Large intestine (tissue), 3 donors: Measurements from ENCODE around the gene ZNF579. TPM values are rescaled to one million over a fixed set of nuclear protein-coding genes. Genes with fewer than 3 reads are reported as not detected.

Experiments used
- DNase-seq, 2 donors: peaks; one replicate each; pipeline versions ENCODE4 v3.0.0 to v3.0.0-alpha.2; 2013
- H3K27ac ChIP-seq: one replicate; pipeline ENCODE4 v1.5.1; 2013; ENCODE audit warnings: low read length
- H3K27me3 ChIP-seq: 2 replicates; pipeline ENCODE4 v1.6.1; 2013; ENCODE audit warnings: low read length; ENCODE audit not compliant: control insufficient read depth, insufficient read depth
- H3K36me3 ChIP-seq: 2 replicates; pipeline ENCODE4 v1.6.1; 2013; ENCODE audit warnings: low read length; ENCODE audit not compliant: control insufficient read depth, insufficient read depth
- H3K4me1 ChIP-seq: one replicate; pipeline ENCODE4 v1.6.1; 2013; ENCODE audit warnings: low read length; ENCODE audit not compliant: control insufficient read depth, insufficient read depth
- H3K4me3 ChIP-seq: one replicate; pipeline ENCODE4 v1.5.1; 2013; ENCODE audit warnings: low read length
- H3K9me3 ChIP-seq: one replicate; pipeline ENCODE4 v1.6.1; 2013; ENCODE audit warnings: mild to moderate bottlenecking, low read depth, low read length, moderate library complexity; ENCODE audit not compliant: control insufficient read depth
- WGBS: methylation state at CpG from one replicate; pipeline ENCODE4 v1.1.5; 2013; ENCODE audit warnings: low lambda C conversion rate; ENCODE audit not compliant: insufficient coverage; 5-methylcytosine and 5-hydroxymethylcytosine counted together
- polyA plus RNA-seq: library from polyadenylated mRNA; unstranded; fragments of 120-200 nt; gene quantifications from one replicate; pipeline ENCODE4 v1.2.1, GENCODE V29; 2013

The ZNF579 gene
- polyA plus RNA-seq, 1 donor: 14.9 TPM

DNA sequence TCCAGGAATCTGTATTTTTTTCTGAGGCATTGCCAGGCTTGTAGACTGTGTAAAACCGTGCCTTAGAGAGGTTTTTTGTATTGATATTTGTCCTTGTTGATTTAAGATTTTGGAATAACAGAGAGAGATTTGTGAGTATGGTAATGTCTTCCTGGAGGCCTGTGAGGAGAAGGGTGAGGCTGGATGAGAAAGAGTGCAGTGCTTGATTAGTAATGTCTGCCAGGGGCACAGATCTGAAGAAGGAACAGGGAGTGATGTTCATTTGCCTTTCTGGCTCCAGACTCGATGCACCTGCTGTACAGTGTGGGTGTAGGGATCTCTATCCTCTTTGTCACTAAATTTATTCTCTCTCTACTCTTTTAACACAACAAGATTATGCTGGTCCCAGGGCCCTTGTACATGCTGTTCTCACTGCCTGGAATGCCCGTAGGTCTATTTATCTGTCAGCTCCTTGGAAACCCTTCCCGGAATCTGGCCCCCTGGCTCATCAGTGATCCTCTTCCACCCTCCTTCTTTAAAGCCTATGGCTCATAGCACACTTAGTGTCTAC, 14.4 kb upstream of the ZNF579 start:
- H3K9me3 ChIP-seq: peaks cover 4% of the 10 kb centered on the region
- peaks cover 34% of the 10 kb centered on the region for H3K36me3 ChIP-seq
- WGBS: no CpG with 5 or more reads among the region's 4 CpGs
- DNase-seq: no peak
- no peaks in the 10 kb centered on the region for H3K27me3 ChIP-seq
- H3K4me3 ChIP-seq: no peak overlapping the region
- no peak overlapping the region for H3K27ac ChIP-seq
- H3K4me1 ChIP-seq: no peaks in the 10 kb centered on the region

- H3K27me3 ChIP-seq: no peaks in the 10 kb centered on the region
- H3K4me3 ChIP-seq: no peak overlapping the region
- H3K27ac ChIP-seq: no peak overlapping the region
- DNase-seq: no peak
- H3K9me3 ChIP-seq: no peaks in the 10 kb centered on the region
- H3K4me1 ChIP-seq: no peaks in the 10 kb centered on the region
- peaks cover 34% of the 10 kb centered on the region for H3K36me3 ChIP-seq
- WGBS: no CpG with 5 or more reads among the region's 68 CpGs
These were observed 12.6 kb upstream of the ZNF579 start for GRCh38 chr19:55593096-55593772.

- peaks cover 33% of the 10 kb centered on the region for H3K36me3 ChIP-seq
- H3K27ac ChIP-seq: no peak overlapping the region
- no peaks in the 10 kb centered on the region for H3K9me3 ChIP-seq
- no peak for DNase-seq
- H3K4me1 ChIP-seq: no peaks in the 10 kb centered on the region
- no peak overlapping the region for H3K4me3 ChIP-seq
- no peaks in the 10 kb centered on the region for H3K27me3 ChIP-seq
- no CpG with 5 or more reads among the region's 73 CpGs for WGBS
These were observed 11.9 kb upstream of the ZNF579 start for GRCh38 chr19:55592391-55593090.

GRCh38 chr19:55591555-55591954, 10.9 kb upstream of the ZNF579 start:
- Histone ChIP-seq H3K36me3 (peaks cover 28% of the 10 kb centered on the region), H3K27me3 (no peaks in the 10 kb centered on the region), H3K27ac (no peak overlapping the region), H3K4me1 (peaks cover 7% of the 10 kb centered on the region), H3K9me3 (no peaks in the 10 kb centered on the region), H3K4me3 (no peak overlapping the region)
- WGBS: no CpG with 5 or more reads among the region's 10 CpGs
- DNase-seq: no peak

- H3K4me3 ChIP-seq: no peak overlapping the region
- peaks cover 12% of the 10 kb centered on the region for H3K4me1 ChIP-seq
- no peak for DNase-seq
- no peaks in the 10 kb centered on the region for H3K27me3 ChIP-seq
- H3K9me3 ChIP-seq: no peaks in the 10 kb centered on the region
- no CpG with 5 or more reads among the region's 10 CpGs for WGBS
- peaks cover 19% of the 10 kb centered on the region for H3K36me3 ChIP-seq
- no peak overlapping the region for H3K27ac ChIP-seq
These were observed 10.0 kb upstream of the ZNF579 start for GRCh38 chr19:55590617-55591016.

- Histone ChIP-seq H3K9me3 (no peaks in the 10 kb centered on the region), H3K27me3 (no peaks in the 10 kb centered on the region), H3K36me3 (peaks cover 14% of the 10 kb centered on the region), H3K4me1 (peaks cover 15% of the 10 kb centered on the region), H3K27ac (no peak overlapping the region), H3K4me3 (no peak overlapping the region)
- no peak for DNase-seq
- no CpG with 5 or more reads among the region's 7 CpGs for WGBS
These were observed 9.5 kb upstream of the ZNF579 start for GRCh38 chr19:55590109-55590508.

DNA sequence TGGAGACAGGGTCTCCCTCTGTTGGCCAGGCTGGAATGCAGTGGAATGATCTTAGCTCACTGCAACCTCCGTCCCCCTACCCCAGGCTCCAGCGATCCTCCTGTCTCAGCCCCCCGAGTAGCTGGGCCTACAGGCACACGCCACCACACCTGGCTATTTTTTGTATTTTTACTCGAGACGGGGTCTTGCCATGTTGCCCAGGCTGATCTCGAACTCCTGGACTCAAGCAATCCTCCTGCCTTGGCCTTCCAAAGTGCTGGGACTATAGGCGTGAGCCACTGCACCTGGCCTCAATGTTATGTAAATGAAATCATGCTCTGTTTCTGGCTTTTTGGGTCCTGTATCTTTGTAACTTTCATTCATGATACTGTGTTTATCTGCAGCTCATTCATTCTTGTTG, 8.1 kb upstream of the ZNF579 start:
- no peak overlapping the region for H3K4me3 ChIP-seq
- WGBS: no CpG with 5 or more reads among the region's 8 CpGs
- no peak overlapping the region for H3K27ac ChIP-seq
- H3K27me3 ChIP-seq: no peaks in the 10 kb centered on the region
- DNase-seq: no peak
- no peaks in the 10 kb centered on the region for H3K9me3 ChIP-seq
- peaks cover 12% of the 10 kb centered on the region for H3K36me3 ChIP-seq
- H3K4me1 ChIP-seq: peaks cover 15% of the 10 kb centered on the region

DNA sequence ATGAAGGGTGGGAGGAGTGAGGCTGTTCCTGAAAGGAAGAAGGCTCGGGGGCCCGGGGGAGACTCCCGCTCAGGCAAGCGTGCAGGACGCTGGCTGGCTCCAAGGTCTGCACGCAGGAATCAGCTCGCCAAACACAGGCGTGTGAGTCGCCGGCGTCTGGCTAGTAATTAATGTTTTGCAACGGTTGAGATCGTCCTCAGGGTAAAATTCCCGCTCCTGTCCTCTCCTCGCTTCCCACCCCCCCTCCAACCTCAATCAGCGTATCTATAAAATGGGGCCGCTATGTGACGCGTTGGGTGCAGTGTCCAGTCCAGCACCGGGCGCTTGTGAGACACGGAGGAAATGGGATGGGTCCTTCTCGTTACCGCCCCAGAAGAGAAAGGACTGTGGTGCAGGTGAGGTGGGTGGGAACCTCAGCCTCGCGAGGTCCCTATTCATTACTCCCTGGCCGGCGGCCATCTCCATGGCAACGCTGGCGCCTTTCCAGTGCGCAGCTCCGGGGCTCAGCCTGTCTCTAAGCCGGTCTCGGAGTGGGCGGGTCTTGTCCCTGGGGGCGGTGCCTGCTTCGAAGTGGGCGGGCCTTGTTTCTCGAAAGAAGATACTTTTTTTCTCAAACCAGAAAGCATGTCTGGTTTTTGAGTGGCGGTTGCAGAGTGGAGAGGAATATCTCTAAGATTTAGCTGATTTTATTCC, 6.5 kb upstream of the ZNF579 start:
- peak; percentile 96 to 97 for DNase-seq
- no peaks in the 10 kb centered on the region for H3K27me3 ChIP-seq
- H3K4me1 ChIP-seq: peaks cover 15% of the 10 kb centered on the region
- peak overlapping the region; percentile 49 for H3K4me3 ChIP-seq
- peak overlapping the region; percentile 73 for H3K27ac ChIP-seq
- WGBS: 0% methylated on average over 1 of the region's 40 CpGs
- peaks cover 5% of the 10 kb centered on the region for H3K36me3 ChIP-seq
- H3K9me3 ChIP-seq: no peaks in the 10 kb centered on the region

DNA sequence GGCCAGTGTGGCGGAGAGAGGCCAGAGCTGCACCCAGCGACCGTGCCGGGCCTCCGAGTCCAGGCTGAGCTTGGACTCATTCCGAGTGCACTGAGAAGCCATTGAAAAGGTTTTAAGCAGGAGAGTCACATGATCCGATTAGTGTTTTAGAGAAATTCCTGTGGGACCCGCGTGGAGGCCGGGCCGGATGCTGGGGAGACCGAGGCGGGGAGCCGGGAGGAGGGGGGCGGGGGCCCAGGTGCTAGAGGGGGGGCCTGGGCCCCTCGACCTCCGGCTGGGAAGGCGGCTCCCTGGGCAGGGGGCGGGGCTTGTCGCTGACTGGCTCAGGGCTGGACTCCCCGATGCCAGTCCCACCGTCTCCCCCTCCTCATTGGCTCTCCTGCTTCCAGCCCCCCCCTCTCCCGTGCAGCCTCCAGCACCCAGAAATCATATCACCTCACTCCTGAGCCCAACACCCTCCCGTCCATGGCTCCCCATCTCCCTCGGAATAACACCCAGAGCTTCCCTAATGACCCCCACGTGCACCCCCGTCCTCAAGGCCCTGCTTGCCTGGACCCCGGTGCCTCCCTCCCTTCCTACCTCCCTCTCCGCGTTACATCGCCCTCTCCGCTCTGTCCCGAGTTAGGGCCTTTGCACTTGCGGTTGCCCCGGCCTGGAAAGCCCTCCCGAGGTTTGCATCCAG, 5.2 kb upstream of the ZNF579 start:
- DNase-seq: peak; percentile 78 to 87
- WGBS: 0% methylated on average over 5 of the region's 36 CpGs
- peaks cover 27% of the 10 kb centered on the region for H3K4me1 ChIP-seq
- no peaks in the 10 kb centered on the region for H3K36me3 ChIP-seq
- H3K27ac ChIP-seq: peak overlapping the region; percentile 76
- H3K27me3 ChIP-seq: no peaks in the 10 kb centered on the region
- H3K9me3 ChIP-seq: no peaks in the 10 kb centered on the region
- H3K4me3 ChIP-seq: peak overlapping the region; percentile 51

DNA sequence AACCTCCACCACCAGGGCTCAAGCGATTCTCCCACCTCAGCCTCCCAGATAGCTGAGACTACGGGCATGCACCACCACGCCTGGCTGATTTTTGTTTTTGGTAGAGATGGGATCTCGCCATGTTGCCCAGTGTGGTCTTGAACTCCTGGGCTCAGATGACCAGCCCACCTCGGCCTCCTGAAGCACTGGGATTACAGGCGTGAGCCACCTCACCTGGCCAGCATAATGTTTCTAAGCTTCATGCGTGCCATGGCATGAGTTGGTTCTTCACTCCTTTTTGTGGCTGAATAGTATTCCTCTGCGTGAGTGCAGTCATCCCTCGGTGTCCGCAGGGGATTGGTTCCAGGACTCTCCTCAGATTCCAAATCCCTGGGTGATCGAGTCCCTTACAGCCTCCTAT, 4.2 kb upstream of the ZNF579 start:
- Histone ChIP-seq H3K4me1 (peaks cover 27% of the 10 kb centered on the region), H3K9me3 (no peaks in the 10 kb centered on the region), H3K36me3 (no peaks in the 10 kb centered on the region), H3K27me3 (no peaks in the 10 kb centered on the region), H3K27ac (no peak overlapping the region), H3K4me3 (no peak overlapping the region)
- no CpG with 5 or more reads among the region's 11 CpGs for WGBS
- no peak for DNase-seq
